ENCODE results near the gene MTA1.

The MTA1 gene

DNA sequence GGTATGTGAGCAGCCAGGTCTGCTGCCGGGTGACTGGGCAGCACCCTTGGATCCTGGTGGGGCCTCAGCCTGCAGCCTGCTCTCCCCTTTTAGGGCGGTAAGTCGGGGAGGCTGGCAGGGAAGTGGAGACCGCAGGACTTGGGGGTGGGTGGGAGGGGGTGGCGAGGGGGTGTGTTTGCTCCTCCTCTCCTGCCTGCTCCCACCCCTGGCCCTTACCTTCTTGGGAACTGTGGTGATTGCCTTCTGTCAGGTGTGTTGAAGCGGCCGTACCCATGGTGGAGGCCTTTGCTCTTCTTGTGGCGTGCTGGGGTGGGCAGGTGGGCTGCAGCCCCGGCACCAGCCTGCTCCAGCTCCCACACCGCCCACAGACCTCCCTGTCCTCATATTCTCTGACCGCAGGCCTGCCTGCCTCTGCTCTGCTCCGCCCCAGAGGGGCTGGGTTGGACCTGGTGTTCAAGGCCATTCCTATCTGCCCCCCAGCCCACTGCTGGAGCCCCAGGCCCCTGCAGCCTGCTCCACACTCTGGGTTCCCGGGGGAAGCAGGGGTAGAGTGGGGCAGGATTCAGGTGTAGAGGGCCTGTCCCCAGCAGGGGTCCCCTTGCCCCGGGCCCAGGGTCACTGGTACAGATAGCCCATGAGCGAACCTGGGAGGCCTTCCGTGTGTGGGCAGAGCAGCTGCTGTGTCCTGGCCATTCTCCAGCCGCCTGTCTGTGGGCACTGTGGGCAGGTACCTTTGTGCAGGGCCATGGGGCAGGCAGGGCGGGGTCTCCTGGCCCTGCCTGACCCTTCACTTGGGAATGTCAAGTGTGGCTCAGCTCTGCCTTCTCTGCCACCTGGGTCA lies 76.6 kb downstream of the MTA1 start:
- DNase-seq (ENCODE audit: low read depth in 2 of 3, low spot score in 2 of 3), result no peak

GRCh38 chr14:105496831-105497591 lies 77.4 kb downstream of the MTA1 start:
- DNase-seq (ENCODE audit: low read depth in 2 of 3, low spot score in 2 of 3), result no peak

- DNase-seq (ENCODE audit: low read depth in 2 of 3, low spot score in 2 of 3), result no peak
Measured at GRCh38 chr14:105497671-105498429, 78.2 kb downstream of the MTA1 start.

- no peak for DNase-seq (ENCODE audit: low read depth in 2 of 3, low spot score in 2 of 3)
Measured at GRCh38 chr14:105498430-105499255, 79.0 kb downstream of the MTA1 start.

GRCh38 chr14:105499256-105500035 lies 79.8 kb downstream of the MTA1 start:
- DNase-seq (ENCODE audit: low read depth in 2 of 3, low spot score in 2 of 3), result no peak

- no peak for DNase-seq (ENCODE audit: low read depth in 2 of 3, low spot score in 2 of 3)
Measured at GRCh38 chr14:105500036-105500725, 80.6 kb downstream of the MTA1 start.

DNA sequence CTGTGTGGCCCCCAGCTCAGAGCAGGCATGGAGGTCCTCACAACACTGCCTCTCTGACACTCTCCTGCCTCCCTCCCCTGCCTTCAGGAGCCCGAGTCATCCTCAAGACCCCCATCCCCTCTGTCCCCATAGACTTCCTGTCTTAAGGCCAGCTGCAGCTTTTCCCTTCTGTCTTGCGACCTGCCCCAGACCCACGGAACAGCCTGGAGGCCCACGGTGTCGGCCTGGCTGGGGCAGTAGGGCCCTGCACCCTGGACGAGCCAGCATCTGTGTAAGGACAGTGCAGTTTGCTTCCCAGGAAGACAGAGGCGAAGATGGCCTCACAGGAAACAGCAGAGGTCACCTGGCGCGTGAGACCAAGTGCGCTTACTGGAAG lies 81.1 kb downstream of the MTA1 start:
- DNase-seq (ENCODE audit: low read depth in 2 of 3, low spot score in 2 of 3), result no peak

- no peak for DNase-seq (ENCODE audit: low read depth in 2 of 3, low spot score in 2 of 3)
Measured at GRCh38 chr14:105501504-105502291, 82.1 kb downstream of the MTA1 start.

- no peak for DNase-seq (ENCODE audit: low read depth in 2 of 3, low spot score in 2 of 3)
Measured at GRCh38 chr14:105502446-105503295, 83.0 kb downstream of the MTA1 start.

- DNase-seq (ENCODE audit: low read depth in 2 of 3, low spot score in 2 of 3), result no peak
Measured at GRCh38 chr14:105503296-105503640, 83.6 kb downstream of the MTA1 start.

DNA sequence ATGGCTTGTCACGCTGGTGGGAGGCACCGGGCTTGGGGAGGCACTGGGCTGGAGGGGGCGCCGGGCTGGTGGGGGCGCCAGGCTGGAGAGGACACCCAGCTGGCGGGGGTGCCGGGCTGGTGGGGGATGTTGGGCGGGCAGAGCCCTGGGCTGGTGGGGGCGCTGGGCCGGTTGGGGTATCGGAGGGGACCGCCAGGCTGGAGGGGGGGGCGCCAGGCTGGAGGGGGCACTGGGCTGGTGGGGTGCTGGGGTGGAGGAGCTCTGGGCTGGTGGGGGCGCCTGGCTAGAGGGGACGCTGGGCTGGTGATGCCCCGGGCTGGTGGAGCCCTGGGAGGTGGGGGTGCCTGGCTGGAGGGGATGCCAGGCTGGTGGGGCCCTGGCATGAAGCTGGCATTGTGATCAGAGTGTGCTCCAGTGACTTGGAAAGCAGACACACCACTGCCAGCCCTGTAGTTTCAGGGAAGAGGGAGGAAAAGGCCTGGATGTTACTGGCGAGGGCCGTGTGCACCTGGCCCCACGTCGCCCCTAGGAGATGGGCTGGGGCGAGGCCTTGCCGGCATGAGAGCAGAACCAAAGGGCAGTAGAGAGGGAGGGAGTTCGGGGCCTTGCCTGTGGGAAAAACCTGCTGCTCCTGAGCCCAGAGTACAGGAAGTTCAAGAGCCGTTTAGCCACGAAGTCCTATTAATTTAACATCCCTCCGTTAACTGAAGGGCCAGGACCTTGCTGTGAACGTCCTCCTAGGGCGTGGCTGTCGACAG lies 84.5 kb downstream of the MTA1 start:
- no peak for DNase-seq (ENCODE audit: low read depth in 2 of 3, low spot score in 2 of 3)

DNA sequence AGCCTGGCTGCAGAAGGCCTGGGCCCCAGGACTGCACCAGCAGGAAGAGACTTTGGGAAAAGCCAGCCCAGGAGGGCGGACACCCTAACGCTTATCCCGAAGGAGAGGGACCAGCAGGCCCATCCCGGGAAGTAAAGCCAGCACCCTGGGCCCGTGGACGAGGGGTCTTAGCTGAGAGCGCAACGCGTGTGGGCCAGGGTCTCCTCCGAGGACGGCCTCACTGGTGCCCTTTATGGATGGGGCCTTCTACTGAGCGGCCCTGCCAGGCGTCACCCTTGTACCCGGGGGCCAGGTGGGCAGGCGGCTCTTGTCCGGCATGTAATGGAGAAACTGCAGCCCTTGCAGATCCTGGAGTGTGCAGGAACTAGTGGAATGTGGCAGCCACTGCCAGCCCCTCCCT lies 85.5 kb downstream of the MTA1 start:
- no peak for DNase-seq (ENCODE audit: low read depth in 2 of 3, low spot score in 2 of 3)

GRCh38 chr14:105507247-105507646 lies 87.6 kb downstream of the MTA1 start:
- DNase-seq (ENCODE audit: low read depth in 2 of 3, low spot score in 2 of 3), result no peak

DNA sequence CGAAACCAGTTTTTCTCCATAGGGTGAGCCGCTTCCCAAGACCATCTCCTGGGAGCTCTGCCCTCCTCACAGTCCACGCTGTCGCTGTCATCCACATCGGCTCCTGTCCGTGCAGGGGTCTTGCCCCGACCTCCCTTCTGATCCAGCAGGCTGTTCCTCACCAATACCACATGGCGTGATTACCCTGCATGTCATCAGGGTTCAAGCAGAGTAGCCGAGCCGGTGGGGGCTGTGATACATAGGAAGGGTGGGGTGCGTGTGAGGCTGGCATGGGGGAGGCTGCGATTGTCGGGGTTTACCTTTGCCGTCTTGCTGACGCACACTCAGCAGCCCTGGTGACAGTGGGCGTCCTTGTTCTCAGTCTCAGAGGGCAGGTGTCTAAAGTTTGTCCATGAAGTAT lies 88.4 kb downstream of the MTA1 start:
- no peak for DNase-seq (ENCODE audit: low read depth in 2 of 3, low spot score in 2 of 3)

DNA sequence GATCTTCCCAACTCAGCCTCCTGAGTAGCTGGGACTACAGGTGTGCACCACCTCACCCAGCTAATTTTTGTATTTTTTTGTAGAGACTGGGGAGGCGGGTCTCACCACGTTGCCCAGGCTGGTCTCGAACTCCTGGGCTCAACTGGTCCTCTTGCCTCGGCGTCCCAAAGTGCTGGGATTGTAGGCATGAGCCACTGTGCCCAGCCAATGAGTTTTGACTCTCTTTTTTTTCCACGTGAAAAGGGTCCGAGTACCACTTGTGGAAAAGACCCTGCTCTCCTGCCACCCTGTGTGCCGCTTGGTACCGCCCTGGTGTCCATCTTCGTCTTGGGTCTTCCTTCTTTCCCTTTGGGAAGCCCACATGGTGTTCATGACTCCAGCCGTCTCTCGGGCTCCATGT lies 89.0 kb downstream of the MTA1 start:
- DNase-seq (ENCODE audit: low read depth in 2 of 3, low spot score in 2 of 3), result no peak

- no peak for DNase-seq (ENCODE audit: low read depth in 2 of 3, low spot score in 2 of 3)
Measured at GRCh38 chr14:105517096-105517495, 97.5 kb downstream of the MTA1 start.
